Mucosa of descending colon (tissue), 3 donors: ENCODE data around the gene GLG1. TPM values are rescaled to one million over a fixed set of nuclear protein-coding genes. Genes with fewer than 3 reads are reported as not detected.
A peak's percentile ranks its signal among the peaks of the same experiment; 100 is the strongest.

Source experiments
- ATAC-seq: fragments of 200-7000 bp; cut with Tn5 transposase; one replicate; pipeline ENCODE4 v1.9.1; 2020; ENCODE audit warnings: mild to moderate bottlenecking, moderate library complexity
- DNase-seq, 3 donors: peaks; one replicate each; pipeline ENCODE4 v3.0.0-alpha.2; 2020
- H3K36me3 ChIP-seq: fragments of 200-600 bp; one replicate; pipeline ENCODE4 v1.8.0; 2021; ENCODE audit warnings: low read depth, mild to moderate bottlenecking
- H3K4me1 ChIP-seq: fragments of 200-600 bp; one replicate; pipeline ENCODE4 v1.8.0; 2021; ENCODE audit warnings: low read depth, mild to moderate bottlenecking
- H3K4me3 ChIP-seq: fragments of 200-600 bp; one replicate; pipeline ENCODE4 v1.8.0; 2021; ENCODE audit warnings: mild to moderate bottlenecking
- H3K9me3 ChIP-seq: fragments of 200-600 bp; one replicate; pipeline ENCODE4 v1.8.0; 2021; ENCODE audit warnings: mild to moderate bottlenecking
- intact Hi-C, 2 donors: fragments of 100-400 bp; cut with DNase I in 1 of 2; cut with micrococcal nuclease in 1 of 2; formaldehyde crosslinking; loops; one replicate each; pipeline versions ENCODE4 v1.11.0 to v1.11.1; 2022; cut with DNase I, micrococcal nuclease
- total RNA-seq, 3 donors: library from RNA; stranded (reverse); fragmentation: NEBNext Ultra II Directional in 2 of 3; extraction: Animal tissue kit (Norgen Biotek cat#: 25700) in 2 of 3; gene quantifications; one replicate each; pipeline versions ENCODE4 v1.2.1 to v1.2.4, GENCODE V29; 2021 to 2023
- TF ChIP-seq, protein P1 (sequence below): fragments of 200-600 bp; IDR thresholded peaks from one replicate; pipeline ENCODE4 v1.8.0; 2022; ENCODE audit warnings: antibody characterized with exemption, mild to moderate bottlenecking
- donor health status: DM: no; HTN: no; CAD: no; lungs with moderate emphysema.
- donor health status: DM: no; HTN: no; CAD: no.
- donor health status: DM: no; HTN: yes; CAD: no.

The GLG1 gene
- total RNA-seq, 3 donors from 2014 or later: 91.3 to 122 (median 99.7) TPM

DNA sequence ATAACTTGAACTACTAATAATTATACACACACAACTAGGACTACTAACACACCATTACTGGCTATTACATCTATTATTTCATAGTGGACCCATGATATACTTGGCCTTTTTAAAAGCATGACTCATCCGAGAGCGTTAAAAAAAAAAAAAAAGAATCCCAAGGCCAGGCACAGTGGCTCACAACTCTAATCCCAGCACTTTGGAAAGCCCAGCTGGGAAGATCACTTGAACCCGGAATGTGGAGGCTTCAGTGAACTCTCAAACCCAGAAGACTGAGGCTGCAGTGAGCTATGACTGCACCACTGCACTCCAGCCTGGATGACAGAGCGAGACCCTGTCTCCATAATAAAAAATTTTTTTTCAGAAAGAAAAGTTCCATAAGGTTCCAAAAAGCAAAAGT, 3.1 kb downstream of the GLG1 start:
- H3K4me3 ChIP-seq: no peak overlapping the region
- DNase-seq (no peak), ATAC-seq (no peak)
- no peaks in the 10 kb centered on the region for H3K9me3 ChIP-seq
- H3K36me3 ChIP-seq: no peaks in the 10 kb centered on the region
- H3K4me1 ChIP-seq: peaks cover 29% of the 10 kb centered on the region
- intact Hi-C loops: no loop called here
- TF ChIP-seq, protein P1, sequence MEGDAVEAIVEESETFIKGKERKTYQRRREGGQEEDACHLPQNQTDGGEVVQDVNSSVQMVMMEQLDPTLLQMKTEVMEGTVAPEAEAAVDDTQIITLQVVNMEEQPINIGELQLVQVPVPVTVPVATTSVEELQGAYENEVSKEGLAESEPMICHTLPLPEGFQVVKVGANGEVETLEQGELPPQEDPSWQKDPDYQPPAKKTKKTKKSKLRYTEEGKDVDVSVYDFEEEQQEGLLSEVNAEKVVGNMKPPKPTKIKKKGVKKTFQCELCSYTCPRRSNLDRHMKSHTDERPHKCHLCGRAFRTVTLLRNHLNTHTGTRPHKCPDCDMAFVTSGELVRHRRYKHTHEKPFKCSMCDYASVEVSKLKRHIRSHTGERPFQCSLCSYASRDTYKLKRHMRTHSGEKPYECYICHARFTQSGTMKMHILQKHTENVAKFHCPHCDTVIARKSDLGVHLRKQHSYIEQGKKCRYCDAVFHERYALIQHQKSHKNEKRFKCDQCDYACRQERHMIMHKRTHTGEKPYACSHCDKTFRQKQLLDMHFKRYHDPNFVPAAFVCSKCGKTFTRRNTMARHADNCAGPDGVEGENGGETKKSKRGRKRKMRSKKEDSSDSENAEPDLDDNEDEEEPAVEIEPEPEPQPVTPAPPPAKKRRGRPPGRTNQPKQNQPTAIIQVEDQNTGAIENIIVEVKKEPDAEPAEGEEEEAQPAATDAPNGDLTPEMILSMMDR: no peak

DNA sequence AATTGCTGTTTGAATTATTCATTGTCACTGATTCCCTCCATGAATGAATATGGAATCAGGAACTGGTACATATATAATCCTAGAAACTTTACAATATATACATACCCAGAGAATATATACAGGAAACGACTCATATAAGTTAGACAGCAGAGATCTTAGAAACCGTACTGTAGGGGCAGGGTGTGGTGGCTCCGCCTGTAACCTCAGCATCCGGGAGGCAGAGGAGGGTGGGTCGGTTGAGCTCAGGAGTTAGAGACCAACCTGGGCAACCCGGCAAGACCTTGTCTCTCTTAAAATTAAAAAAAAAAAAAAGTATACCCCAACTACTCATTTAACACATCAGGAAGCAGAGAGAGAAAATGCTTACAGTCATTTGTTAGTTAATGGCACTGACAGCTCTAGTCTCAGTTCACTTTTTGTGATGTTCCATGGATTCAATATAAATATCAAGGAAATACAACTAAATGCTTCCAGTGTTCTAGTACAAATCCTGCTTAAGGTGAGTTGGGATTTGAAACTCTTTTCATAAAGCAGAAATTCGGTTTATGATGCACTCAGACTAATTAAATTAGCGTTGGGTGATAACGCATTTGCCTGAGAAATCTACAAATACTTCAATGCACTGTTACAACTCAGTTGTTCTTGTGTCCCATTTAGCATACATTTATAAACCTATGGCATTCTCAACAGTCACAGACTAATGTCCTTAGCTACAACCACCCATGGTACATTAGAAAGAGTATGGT, 5.6 kb downstream of the GLG1 start:
- intact Hi-C loops: no loop called here
- Histone ChIP-seq H3K4me1 (peaks cover 22% of the 10 kb centered on the region), H3K4me3 (no peak overlapping the region), H3K36me3 (no peaks in the 10 kb centered on the region), H3K9me3 (no peaks in the 10 kb centered on the region)
- peak; percentile 61 to 76 (median 65) for DNase-seq
- ATAC-seq: peak; percentile 96
- TF ChIP-seq, protein P1: no peak

DNA sequence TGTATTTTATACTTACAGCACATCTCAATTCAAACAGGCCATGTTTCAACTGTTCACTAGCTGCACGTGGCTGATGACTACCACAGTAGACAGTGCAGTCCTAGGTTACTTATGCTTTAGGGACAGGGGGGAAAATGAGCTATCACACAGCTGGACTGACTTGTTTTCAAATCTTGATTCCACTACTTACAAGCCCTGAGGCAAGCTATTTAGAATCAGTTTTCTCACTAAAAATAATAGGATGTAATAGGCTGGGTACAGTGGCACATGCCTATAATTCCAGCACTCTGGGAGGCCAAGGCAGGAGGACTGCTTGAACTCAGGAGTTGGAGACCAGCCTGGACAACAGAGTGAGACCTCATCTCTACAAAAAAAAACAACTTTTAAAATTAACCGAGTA, 10.3 kb downstream of the GLG1 start:
- H3K9me3 ChIP-seq: no peaks in the 10 kb centered on the region
- H3K4me1 ChIP-seq: peaks cover 6% of the 10 kb centered on the region
- intact Hi-C loops: no loop called here
- H3K4me3 ChIP-seq: no peak overlapping the region
- no peak for ATAC-seq
- TF ChIP-seq, protein P1: no peak
- H3K36me3 ChIP-seq: no peaks in the 10 kb centered on the region
- no peak for DNase-seq

DNA sequence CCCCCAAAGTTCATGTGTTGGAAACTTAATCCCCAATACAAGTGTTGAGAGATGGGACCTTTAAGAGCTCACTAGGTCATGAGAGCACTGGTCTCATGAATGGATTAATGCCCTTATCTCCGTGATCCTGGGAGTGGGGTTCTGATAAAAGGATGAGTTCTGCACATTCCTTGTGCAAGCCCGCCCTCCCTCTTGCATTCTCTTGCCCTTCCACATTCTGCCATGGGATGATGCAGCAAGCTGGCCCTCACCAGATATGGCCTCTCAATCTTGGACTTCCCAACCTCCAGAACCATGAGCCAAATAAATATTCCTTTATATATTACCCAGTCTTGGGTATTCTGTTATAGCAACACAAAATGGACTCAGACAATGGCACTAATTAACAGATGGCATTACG, 14.1 kb downstream of the GLG1 start:
- ATAC-seq (no peak), DNase-seq (no peak)
- intact Hi-C loops: no loop called here
- Histone ChIP-seq H3K36me3 (no peaks in the 10 kb centered on the region), H3K9me3 (no peaks in the 10 kb centered on the region), H3K4me3 (no peak overlapping the region), H3K4me1 (no peaks in the 10 kb centered on the region)
- TF ChIP-seq, protein P1: no peak

DNA sequence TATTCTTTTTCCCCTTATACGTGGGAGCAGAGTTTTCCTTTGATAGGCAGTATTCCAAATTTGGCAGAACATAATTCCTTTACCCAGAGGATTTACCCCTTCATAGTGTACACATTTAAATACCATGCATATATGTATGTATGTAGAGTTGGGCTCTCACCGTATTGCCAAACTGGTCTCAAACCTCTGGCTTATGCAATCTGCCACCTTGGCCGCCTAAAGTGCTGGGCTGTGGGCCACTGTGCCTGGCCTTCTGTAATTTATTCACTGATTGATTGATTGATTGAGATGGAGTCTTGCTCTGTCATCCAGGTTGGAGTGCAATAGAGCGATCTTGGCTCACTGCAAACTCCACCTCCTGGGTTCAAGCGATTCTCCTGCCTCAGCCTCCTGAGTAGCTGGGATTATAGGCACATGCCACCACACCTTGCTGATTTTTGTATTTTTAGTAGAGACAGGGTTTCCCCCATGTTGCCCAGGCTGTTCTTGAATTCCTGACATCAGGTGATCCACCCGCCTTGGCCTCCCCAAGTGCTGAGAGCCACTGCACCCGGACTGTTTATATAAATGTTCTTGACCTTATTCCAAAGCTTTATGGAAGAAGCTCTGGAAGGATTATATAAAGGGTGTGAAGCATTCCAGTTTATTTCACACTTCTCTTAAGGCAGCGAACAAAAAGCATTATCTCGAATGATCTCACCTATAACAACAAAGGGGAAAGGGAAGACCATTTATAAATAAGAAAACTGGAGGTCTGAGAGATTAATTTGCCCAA, 14.9 kb downstream of the GLG1 start:
- ATAC-seq: no peak
- TF ChIP-seq, protein P1: no peak
- H3K4me3 ChIP-seq: no peak overlapping the region
- H3K36me3 ChIP-seq: no peaks in the 10 kb centered on the region
- DNase-seq: no peak
- intact Hi-C loops: no loop called here
- H3K9me3 ChIP-seq: no peaks in the 10 kb centered on the region
- H3K4me1 ChIP-seq: no peaks in the 10 kb centered on the region
